D721Med (cell line): ENCODE data around the gene CD82.

Source experiments
- DNase-seq: peaks from one replicate; pipeline ENCODE4 v3.0.0; 2011; ENCODE audit warnings: low spot score; ENCODE audit not compliant: insufficient read length
- FAIRE-seq: peaks from 2 replicates; lab custom pipeline; 2011; peaks lifted over from hg19 to GRCh38; lab: Jason Lieb, UNC
- TF ChIP-seq, protein P1 (sequence below): IDR thresholded peaks from 2 replicates; pipeline ENCODE4 v1.5.1; 2012; ENCODE audit warnings: mild to moderate bottlenecking, control low read depth; ENCODE audit not compliant: insufficient read depth; ENCODE audit errors: missing control alignments

Gene CD82

DNA sequence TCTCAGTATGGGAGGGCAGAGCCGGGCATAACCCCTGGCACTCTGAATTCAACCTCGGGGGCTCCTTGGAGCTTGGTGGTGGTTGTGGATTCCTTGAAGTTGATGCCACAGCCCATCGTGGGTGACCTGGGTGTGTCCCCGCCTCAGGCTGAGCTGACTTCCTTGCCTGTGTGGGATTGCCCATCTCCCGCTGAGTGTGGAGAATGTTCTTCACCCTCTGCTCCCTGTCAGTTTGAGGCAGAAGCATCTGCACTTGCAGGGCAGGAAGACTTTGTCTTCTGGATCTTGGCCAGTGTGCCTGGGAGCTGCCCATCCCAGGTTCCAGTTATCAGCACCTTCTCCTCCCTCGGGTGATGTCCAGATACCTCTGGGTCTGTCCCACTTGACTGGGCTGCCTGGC is 25.3 kb downstream of the CD82 start:
- no peak for DNase-seq

DNA sequence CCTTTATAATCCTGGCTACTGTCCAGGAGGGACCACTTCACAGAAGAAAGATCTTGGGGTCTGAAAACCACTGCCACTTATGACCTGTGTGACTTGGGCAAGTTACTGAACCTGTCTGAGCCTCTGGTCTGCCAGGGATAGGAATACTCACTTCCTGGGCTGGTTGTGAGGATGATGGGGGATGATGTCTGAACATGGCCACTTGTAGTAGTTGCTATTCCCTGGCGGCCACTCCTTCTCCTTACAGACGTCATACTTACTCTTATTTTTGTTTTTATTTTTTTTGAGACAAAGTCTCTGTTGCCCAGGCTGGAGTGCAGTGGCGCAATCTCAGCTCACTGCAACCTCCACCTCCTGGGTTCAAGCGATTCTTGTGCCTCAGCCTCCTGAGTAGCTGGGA is 26.1 kb downstream of the CD82 start:
- no peak for FAIRE-seq

More for the DNA sequence above, 25.3 kb downstream of the CD82 start:
- FAIRE-seq = no peak
- TF ChIP-seq, protein P1, sequence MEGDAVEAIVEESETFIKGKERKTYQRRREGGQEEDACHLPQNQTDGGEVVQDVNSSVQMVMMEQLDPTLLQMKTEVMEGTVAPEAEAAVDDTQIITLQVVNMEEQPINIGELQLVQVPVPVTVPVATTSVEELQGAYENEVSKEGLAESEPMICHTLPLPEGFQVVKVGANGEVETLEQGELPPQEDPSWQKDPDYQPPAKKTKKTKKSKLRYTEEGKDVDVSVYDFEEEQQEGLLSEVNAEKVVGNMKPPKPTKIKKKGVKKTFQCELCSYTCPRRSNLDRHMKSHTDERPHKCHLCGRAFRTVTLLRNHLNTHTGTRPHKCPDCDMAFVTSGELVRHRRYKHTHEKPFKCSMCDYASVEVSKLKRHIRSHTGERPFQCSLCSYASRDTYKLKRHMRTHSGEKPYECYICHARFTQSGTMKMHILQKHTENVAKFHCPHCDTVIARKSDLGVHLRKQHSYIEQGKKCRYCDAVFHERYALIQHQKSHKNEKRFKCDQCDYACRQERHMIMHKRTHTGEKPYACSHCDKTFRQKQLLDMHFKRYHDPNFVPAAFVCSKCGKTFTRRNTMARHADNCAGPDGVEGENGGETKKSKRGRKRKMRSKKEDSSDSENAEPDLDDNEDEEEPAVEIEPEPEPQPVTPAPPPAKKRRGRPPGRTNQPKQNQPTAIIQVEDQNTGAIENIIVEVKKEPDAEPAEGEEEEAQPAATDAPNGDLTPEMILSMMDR = no peak

DNA sequence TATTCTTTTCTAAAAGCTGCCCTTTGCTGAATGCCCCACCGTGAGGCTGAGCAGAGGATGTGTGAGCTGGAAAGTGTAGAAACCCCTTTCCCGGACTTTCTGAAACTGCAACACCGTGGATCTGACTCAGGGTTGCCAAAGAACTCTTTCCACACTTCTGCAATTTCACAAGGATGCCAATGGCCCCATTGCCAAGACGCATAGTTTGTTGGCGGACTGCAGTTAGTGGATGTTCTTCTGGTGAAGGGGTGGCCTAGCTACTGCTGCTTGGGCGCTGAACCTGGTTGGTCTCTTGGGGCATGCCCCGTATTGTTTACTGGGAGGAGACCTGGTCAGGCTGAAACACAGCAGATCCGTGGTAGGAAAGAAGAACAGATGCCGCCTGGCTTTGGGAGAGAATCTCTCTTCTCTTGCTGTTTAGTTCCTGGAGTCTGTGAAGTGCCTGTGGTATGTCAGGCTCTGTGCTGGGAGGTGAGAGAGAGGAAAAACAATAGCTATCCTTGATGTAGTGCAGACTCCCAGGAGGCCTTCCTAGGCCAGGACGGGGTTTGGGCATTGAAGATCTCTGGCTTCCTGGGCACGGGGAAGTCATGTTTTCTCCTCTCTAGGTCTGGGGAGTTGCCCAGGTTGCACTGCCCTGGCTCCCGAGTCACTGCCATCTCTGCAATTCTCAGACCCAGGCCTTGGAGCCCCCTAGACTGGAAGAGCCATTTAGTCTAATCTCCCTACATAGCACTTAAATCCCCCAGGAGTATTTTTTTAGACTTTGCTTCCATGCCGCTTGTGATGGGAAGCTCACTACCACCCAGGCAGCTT is 26.9 kb downstream of the CD82 start:
- no peak for FAIRE-seq

More for the DNA sequence above, 26.1 kb downstream of the CD82 start:
- DNase-seq = no peak
- TF ChIP-seq, protein P1 = no peak

DNA sequence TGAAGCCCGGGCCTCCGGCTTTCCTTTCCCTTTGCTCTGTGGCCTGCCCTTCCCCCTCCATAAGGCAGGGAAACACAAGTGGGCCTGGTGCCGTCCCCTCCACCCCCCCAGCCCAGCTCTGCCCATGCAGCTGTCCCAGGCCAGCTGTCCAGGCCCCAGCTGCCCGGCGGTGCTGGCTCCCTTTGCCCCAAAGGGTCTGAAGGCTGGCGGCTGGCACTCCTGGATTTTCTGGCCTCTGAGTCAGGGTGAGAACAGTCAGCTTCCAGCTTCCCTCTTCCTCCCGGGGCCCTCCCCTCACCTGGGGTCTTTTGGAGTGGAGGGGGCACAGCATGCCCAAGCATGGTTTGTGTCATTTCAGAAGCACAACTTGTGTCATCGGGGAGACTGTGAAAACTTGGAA is 27.8 kb downstream of the CD82 start:
- no peak for FAIRE-seq
- no peak for DNase-seq
- TF ChIP-seq, protein P1 = no peak

More for the DNA sequence above, 26.9 kb downstream of the CD82 start:
- no peak for DNase-seq
- TF ChIP-seq, protein P1 = no peak

DNA sequence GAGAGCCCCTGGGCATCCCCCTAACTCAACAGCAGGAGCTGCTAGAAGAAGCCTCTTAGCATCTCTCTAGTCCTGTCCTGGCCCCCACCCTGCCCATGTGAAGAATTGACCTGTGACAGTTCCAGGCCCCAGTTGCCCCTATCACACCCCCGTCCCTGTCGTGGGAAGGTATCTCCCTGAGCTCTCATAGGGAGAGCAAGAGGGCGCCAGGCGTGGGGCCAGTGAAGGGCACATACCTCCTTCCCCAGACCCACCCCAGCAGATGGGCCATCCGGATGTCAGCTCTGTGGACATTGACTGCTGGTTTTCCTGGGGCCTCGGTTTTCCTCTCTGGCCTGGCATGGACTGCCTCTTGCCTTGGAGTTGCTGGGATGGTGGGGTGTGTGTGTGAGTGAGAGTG is 29.5 kb downstream of the CD82 start:
- TF ChIP-seq, protein P1 = no peak
- no peak for DNase-seq

DNA sequence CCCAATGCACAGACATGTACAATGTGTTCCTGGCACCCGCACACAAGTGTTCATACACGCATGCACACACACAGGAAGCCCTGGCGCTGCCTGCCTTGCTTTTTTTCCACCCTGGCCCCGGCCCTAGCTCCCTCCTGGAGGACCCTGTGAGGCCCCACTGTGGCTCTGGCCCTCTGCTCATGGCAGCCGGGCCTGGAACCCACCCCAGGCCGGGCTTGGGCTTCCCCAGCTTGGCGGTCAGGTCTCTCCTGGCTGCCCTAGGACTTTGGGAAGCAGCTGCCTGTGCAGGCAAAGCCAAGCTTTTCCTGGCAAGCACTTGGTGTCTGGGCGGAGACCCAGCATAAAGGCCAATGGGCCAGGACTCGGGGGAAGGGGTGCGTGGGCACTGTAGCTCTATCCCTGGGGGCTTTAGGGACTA is 30.5 kb downstream of the CD82 start:
- FAIRE-seq (no peak), DNase-seq (no peak)
- TF ChIP-seq, protein P1 = no peak

More for the DNA sequence above, 29.5 kb downstream of the CD82 start:
- FAIRE-seq = no peak

DNA sequence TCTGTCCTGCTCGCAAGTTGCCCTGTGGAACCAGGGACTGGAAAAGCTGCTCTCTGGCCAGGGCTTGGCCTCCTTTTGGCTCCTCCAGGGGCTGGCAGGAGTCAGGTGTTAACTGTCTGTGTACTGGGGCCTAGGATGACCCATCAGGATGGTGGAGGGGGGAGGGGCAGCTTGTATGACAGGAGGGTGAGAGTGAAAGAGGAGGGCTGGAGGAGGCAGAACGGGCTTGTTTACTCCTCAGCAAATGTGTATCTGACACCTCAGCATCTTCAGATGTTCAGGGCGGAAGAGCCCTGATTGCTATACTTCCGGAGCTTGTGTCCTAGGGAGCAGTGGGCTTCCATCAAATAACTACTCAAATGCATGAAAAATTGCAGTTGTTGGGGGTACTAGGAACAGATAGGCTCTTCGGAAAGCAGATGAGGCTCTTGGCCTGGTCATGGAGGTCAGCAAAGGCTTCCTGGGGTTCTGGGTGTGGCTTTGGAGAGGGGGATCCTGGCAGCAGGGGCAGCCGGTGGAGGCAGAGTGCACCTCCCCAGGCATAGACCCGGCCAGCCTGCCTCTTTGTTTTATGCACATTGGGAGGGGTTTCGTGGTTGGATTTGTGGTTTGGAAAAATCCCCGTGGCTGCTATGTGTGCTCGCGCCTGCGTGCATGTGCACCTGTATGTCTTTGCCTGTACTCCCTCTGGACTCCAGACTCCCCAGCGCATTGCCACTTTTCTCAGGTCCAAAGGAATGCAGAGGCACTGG is 31.2 kb downstream of the CD82 start:
- DNase-seq (no peak), FAIRE-seq (no peak)
- TF ChIP-seq, protein P1 = no peak
